GM10248 (cell line): ENCODE results near the gene DOCK10.

ENCODE experiments used
- CTCF ChIA-PET: fragments of 300-600 bp; sonication (Branson Sonifier 250); formaldehyde crosslinking; extraction: SDS; loops from one replicate; lab custom pipeline; 2021; ENCODE audit warnings: antibody characterized with exemption; lab: Yijun Ruan, JAX
- POLR2A ChIA-PET: fragments of 350-650 bp; sonication (Branson Sonifier 250); formaldehyde crosslinking; extraction: SDS; loops from one replicate; lab custom pipeline; 2020; ENCODE audit warnings: antibody characterized with exemption; lab: Yijun Ruan, JAX
- DNase-seq: peaks from one replicate; pipeline ENCODE4 v3.0.0; 2012; ENCODE audit errors: extremely low spot score
- CTCF ChIP-seq: IDR thresholded peaks from 2 replicates; pipeline ENCODE4 v1.5.1; 2012; ENCODE audit warnings: mild to moderate bottlenecking, low read depth; ENCODE audit errors: extremely low read depth, missing control alignments, control extremely low read depth

DOCK10 gene

GRCh38 chr2:224876522-224876921, 165.7 kb downstream of the DOCK10 start:
- no peak for TF ChIP-seq CTCF
- no peak for DNase-seq
- ChIA-PET POLR2A (no interaction called here), CTCF (interaction anchor here (1.6 kb wide), 1 partner anchor 10 kb away, joined by 3 read pairs; no protein-coding TSS in a partner anchor)

GRCh38 chr2:224875841-224876240, 166.4 kb downstream of the DOCK10 start:
- ChIA-PET CTCF (interaction anchor here (0.9 to 1.4 kb wide), 2 partner anchors 9 to 14 kb away, joined by 3 read pairs; no protein-coding TSS in a partner anchor), POLR2A (no interaction called here)
- no peak for TF ChIP-seq CTCF
- DNase-seq = no peak

- DNase-seq = no peak
- CTCF ChIA-PET = interaction anchor here (0.9 to 1.4 kb wide), 2 partner anchors 10 to 13 kb away, joined by 3 read pairs; no protein-coding TSS in a partner anchor
- POLR2A ChIA-PET = no interaction called here
- TF ChIP-seq CTCF = no peak
These were observed 167.1 kb downstream of the DOCK10 start for GRCh38 chr2:224875153-224875552.

GRCh38 chr2:224871813-224872212, 170.5 kb downstream of the DOCK10 start:
- CTCF ChIA-PET = no interaction called here
- POLR2A ChIA-PET = no interaction called here
- DNase-seq = no peak
- TF ChIP-seq CTCF = no peak

- POLR2A ChIA-PET = no interaction called here
- CTCF ChIA-PET = interaction anchor here (1.0 kb wide), 1 partner anchor 9 kb away, joined by 3 read pairs; no protein-coding TSS in a partner anchor
- no peak for DNase-seq
- TF ChIP-seq CTCF = no peak
These were observed 171.9 kb downstream of the DOCK10 start for GRCh38 chr2:224870341-224870740.

GRCh38 chr2:224869601-224870233, 172.6 kb downstream of the DOCK10 start:
- CTCF ChIA-PET = interaction anchor here (1.0 kb wide), 1 partner anchor 8 kb away, joined by 3 read pairs; no protein-coding TSS in a partner anchor

More at GRCh38 chr2:224869601-224870233, 172.6 kb downstream of the DOCK10 start:
- POLR2A ChIA-PET = no interaction called here
- DNase-seq = no peak
- TF ChIP-seq CTCF = no peak
